ENCODE results near the gene CHURC1. TPM values are rescaled to one million over a fixed set of nuclear protein-coding genes. Genes with fewer than 3 reads are reported as not detected.

The CHURC1 gene
- total RNA-seq, 3 donors from 2014 or later (not counting 1 experiment from before 2014, with no cell fraction given), result 56.1 to 65.5 (median 65.4) TPM

- ATAC-seq (no peak), DNase-seq (no peak)
- H3K27ac Mint-ChIP-seq, result peak overlapping the region; percentile 14 to 18
- WGBS (ENCODE audit: insufficient coverage), result 87% methylated on average over 2 of the region's 2 CpGs
- H3K27me3 ChIP-seq (ENCODE audit: control insufficient read depth, insufficient read depth, low read length), result no peaks in the 10 kb centered on the region
- peaks cover 28% of the 10 kb centered on the region for H3K36me3 ChIP-seq (ENCODE audit: control insufficient read depth, insufficient read depth, low read length)
- no peak overlapping the region for H3K4me3 ChIP-seq (ENCODE audit: low read length)
- intact Hi-C loops (cut with micrococcal nuclease), result no loop called here
- H3K27me3 Mint-ChIP-seq (ENCODE audit: low read depth in 2 of 2), result no peaks in the 10 kb centered on the region
- H3K36me3 Mint-ChIP-seq, result peaks cover 7% of the 10 kb centered on the region
- TF ChIP-seq, protein P1, sequence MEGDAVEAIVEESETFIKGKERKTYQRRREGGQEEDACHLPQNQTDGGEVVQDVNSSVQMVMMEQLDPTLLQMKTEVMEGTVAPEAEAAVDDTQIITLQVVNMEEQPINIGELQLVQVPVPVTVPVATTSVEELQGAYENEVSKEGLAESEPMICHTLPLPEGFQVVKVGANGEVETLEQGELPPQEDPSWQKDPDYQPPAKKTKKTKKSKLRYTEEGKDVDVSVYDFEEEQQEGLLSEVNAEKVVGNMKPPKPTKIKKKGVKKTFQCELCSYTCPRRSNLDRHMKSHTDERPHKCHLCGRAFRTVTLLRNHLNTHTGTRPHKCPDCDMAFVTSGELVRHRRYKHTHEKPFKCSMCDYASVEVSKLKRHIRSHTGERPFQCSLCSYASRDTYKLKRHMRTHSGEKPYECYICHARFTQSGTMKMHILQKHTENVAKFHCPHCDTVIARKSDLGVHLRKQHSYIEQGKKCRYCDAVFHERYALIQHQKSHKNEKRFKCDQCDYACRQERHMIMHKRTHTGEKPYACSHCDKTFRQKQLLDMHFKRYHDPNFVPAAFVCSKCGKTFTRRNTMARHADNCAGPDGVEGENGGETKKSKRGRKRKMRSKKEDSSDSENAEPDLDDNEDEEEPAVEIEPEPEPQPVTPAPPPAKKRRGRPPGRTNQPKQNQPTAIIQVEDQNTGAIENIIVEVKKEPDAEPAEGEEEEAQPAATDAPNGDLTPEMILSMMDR (IDR thresholded peaks at IDR 0.05), result no peak
- no peak overlapping the region for H3K4me3 Mint-ChIP-seq
- no peaks in the 10 kb centered on the region for H3K9me3 Mint-ChIP-seq
- H3K9me3 ChIP-seq (ENCODE audit: control insufficient read depth, insufficient read depth, low read length), result no peaks in the 10 kb centered on the region
- H3K4me1 ChIP-seq (ENCODE audit: control insufficient read depth, insufficient read depth, low read length), result peaks cover 9% of the 10 kb centered on the region
- H3K27ac ChIP-seq (ENCODE audit: low read length), result no peak overlapping the region
- H3K4me1 Mint-ChIP-seq, result peaks cover 45 to 48% of the 10 kb centered on the region in 2 donors
Observed at GRCh38 chr14:64920465-64920864, 6.2 kb downstream of the CHURC1 start.

DNA sequence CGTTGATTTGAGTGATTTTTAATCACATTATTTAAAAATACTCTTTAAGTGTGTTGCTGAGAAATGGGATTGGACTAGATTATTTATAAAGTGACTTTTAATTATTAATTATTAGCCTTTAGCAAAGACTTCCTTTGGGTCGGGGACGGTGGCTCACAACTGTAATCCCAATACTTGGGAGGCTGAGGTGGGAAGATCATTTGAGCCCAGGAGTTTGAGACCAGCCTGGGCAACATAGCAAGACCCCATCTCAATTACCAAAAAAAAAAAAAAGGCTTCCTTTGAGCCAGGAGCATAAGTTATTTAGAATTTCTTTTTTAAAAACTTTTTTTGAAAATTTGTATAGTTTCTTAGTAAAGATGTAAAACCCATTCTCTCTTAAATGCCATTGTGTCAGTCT is 8.8 kb downstream of the CHURC1 start:
- H3K4me1 ChIP-seq (ENCODE audit: control insufficient read depth, insufficient read depth, low read length), result peaks cover 9% of the 10 kb centered on the region

DNA sequence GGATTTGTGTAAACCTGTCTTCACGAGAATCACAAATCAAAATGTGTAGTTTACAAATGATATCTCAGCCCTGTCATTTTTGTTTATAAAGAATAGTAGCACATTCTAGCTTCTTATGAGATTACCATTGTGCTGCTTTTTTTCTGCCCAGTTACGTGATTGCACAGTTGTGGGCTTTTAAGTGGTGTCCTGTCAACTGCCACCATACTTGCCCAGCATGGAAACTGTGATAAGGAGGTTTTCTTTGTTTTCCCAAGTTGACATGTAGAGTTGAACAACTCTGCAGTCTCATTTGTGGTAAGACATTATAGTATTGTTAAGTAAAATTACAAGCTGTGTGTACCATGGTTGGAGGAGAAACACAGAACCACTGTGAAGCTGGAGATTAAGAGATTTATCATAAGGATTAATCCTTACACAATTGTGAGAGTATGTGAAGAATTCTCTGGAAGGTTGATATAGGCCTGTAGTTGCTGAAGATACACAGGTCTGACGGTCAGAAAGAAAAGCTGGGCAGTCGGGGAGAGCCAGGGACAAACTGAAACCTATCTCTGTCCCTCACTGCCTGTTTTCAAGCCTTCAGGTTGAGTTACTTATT is 12.2 kb downstream of the CHURC1 start:
- no peak overlapping the region for H3K4me3 ChIP-seq (ENCODE audit: low read length)
- TF ChIP-seq, protein P1 (IDR thresholded peaks at IDR 0.05), result no peak
- Mint-ChIP-seq H3K27ac (no peak overlapping the region), H3K36me3 (peaks cover 7% of the 10 kb centered on the region), H3K27me3 (ENCODE audit: low read depth in 2 of 2) (no peaks in the 10 kb centered on the region), H3K4me1 (peaks cover 10 to 24% of the 10 kb centered on the region in 2 donors), H3K9me3 (no peaks in the 10 kb centered on the region), H3K4me3 (no peak overlapping the region)
- H3K9me3 ChIP-seq (ENCODE audit: control insufficient read depth, insufficient read depth, low read length), result no peaks in the 10 kb centered on the region
- H3K4me1 ChIP-seq (ENCODE audit: control insufficient read depth, insufficient read depth, low read length), result peaks cover 17% of the 10 kb centered on the region
- no peak for ATAC-seq
- no peak for DNase-seq
- no peaks in the 10 kb centered on the region for H3K27me3 ChIP-seq (ENCODE audit: control insufficient read depth, insufficient read depth, low read length)
- 64% methylated on average over 4 of the region's 4 CpGs for WGBS (ENCODE audit: insufficient coverage)
- peaks cover 60% of the 10 kb centered on the region for H3K36me3 ChIP-seq (ENCODE audit: control insufficient read depth, insufficient read depth, low read length)
- H3K27ac ChIP-seq (ENCODE audit: low read length), result peak overlapping the region; percentile 25
- intact Hi-C loops (cut with micrococcal nuclease), result no loop called here

More for the DNA sequence above, 8.8 kb downstream of the CHURC1 start:
- Mint-ChIP-seq H3K27ac (no peak overlapping the region), H3K27me3 (ENCODE audit: low read depth in 2 of 2) (no peaks in the 10 kb centered on the region), H3K4me3 (no peak overlapping the region), H3K9me3 (no peaks in the 10 kb centered on the region), H3K4me1 (peaks cover 32 to 38% of the 10 kb centered on the region in 2 donors), H3K36me3 (peaks cover 7% of the 10 kb centered on the region)
- Histone ChIP-seq H3K4me3 (ENCODE audit: low read length) (no peak overlapping the region), H3K9me3 (ENCODE audit: control insufficient read depth, insufficient read depth, low read length) (no peaks in the 10 kb centered on the region), H3K27me3 (ENCODE audit: control insufficient read depth, insufficient read depth, low read length) (no peaks in the 10 kb centered on the region), H3K27ac (ENCODE audit: low read length) (no peak overlapping the region), H3K36me3 (ENCODE audit: control insufficient read depth, insufficient read depth, low read length) (peaks cover 49% of the 10 kb centered on the region)
- intact Hi-C loops (cut with micrococcal nuclease), result no loop called here
- TF ChIP-seq, protein P1 (IDR thresholded peaks at IDR 0.05), result no peak
- no peak for DNase-seq
- WGBS (ENCODE audit: insufficient coverage), result 100% methylated on average over 2 of the region's 3 CpGs
- ATAC-seq, result no peak

DNA sequence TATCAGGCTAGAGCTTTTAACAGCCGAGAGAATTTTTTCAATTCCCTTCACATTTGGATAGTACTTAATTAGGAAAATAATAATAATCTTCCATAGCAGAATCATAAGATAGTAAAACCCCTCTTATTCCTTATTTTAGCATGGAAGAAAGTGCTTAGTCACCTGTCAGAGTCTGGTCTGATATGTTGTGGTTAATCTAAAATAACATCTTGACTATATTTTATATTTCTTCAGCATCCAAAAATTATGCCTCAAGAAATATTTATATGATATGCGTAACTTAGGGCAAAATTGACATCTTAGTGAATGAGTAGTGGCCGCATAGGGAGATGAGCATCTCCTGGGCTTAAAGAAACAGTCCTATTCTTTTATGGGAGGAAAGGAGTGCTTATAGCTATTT is 12.8 kb downstream of the CHURC1 start:
- H3K4me3 Mint-ChIP-seq, result no peak overlapping the region
- H3K9me3 Mint-ChIP-seq, result no peaks in the 10 kb centered on the region
- H3K36me3 Mint-ChIP-seq, result peaks cover 7% of the 10 kb centered on the region
- DNase-seq, result no peak
- H3K4me3 ChIP-seq (ENCODE audit: low read length), result no peak overlapping the region
- ATAC-seq, result no peak
- H3K27me3 ChIP-seq (ENCODE audit: control insufficient read depth, insufficient read depth, low read length), result no peaks in the 10 kb centered on the region
- H3K4me1 Mint-ChIP-seq, result peaks cover 6 to 19% of the 10 kb centered on the region in 2 donors
- TF ChIP-seq, protein P1 (IDR thresholded peaks at IDR 0.05), result no peak
- intact Hi-C loops (cut with micrococcal nuclease), result no loop called here
- H3K27me3 Mint-ChIP-seq (ENCODE audit: low read depth in 2 of 2), result no peaks in the 10 kb centered on the region
- no peaks in the 10 kb centered on the region for H3K9me3 ChIP-seq (ENCODE audit: control insufficient read depth, insufficient read depth, low read length)
- 94% methylated on average over 2 of the region's 3 CpGs for WGBS (ENCODE audit: insufficient coverage)
- no peak overlapping the region for H3K27ac Mint-ChIP-seq
- peaks cover 17% of the 10 kb centered on the region for H3K4me1 ChIP-seq (ENCODE audit: control insufficient read depth, insufficient read depth, low read length)
- peaks cover 62% of the 10 kb centered on the region for H3K36me3 ChIP-seq (ENCODE audit: control insufficient read depth, insufficient read depth, low read length)
- H3K27ac ChIP-seq (ENCODE audit: low read length), result peak overlapping the region; percentile 49

Measured in natural killer cell (primary cell).